ENCODE results near the gene AK9.

DNA sequence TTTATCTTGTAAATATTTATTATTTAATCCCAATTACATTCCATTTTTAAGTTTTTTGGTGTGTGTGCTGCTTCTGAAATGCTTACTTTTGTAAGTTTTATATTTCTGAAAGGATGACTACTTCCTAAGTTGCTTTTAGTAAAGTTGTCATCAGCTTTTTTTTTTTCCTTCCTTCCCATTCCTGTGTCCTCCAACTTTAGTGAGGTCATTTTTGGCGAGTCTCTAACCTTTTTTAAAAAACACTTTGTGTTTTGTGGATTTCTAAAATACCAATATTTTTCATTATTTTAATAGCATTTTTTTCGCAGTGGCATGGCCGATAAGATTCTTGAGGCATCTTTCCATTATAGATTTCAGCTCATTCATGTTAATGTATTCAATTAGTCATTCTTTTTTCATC lies 31.0 kb upstream of the AK9 start:
- TF ChIP-seq, protein P1, sequence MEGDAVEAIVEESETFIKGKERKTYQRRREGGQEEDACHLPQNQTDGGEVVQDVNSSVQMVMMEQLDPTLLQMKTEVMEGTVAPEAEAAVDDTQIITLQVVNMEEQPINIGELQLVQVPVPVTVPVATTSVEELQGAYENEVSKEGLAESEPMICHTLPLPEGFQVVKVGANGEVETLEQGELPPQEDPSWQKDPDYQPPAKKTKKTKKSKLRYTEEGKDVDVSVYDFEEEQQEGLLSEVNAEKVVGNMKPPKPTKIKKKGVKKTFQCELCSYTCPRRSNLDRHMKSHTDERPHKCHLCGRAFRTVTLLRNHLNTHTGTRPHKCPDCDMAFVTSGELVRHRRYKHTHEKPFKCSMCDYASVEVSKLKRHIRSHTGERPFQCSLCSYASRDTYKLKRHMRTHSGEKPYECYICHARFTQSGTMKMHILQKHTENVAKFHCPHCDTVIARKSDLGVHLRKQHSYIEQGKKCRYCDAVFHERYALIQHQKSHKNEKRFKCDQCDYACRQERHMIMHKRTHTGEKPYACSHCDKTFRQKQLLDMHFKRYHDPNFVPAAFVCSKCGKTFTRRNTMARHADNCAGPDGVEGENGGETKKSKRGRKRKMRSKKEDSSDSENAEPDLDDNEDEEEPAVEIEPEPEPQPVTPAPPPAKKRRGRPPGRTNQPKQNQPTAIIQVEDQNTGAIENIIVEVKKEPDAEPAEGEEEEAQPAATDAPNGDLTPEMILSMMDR (IDR thresholded peaks at IDR 0.05; ENCODE audit: poor library complexity, severe bottlenecking) = no peak
- TF ChIP-seq POLR2AphosphoS5 (IDR thresholded peaks at IDR 0.05) = no peak
- TF ChIP-seq EP300 (conservative IDR thresholded peaks at IDR 0.05; ENCODE audit: poor library complexity, severe bottlenecking) = no peak
- TF ChIP-seq EZH2 (IDR thresholded peaks at IDR 0.05; ENCODE audit: borderline replicate concordance, insufficient read depth, low read length, poor library complexity, severe bottlenecking) = no peak
- no peak for TF ChIP-seq RAD21 (conservative IDR thresholded peaks at IDR 0.05)
- TF ChIP-seq TAF1 (IDR thresholded peaks at IDR 0.05; ENCODE audit: low read depth) = no peak
- TF ChIP-seq, protein P2, sequence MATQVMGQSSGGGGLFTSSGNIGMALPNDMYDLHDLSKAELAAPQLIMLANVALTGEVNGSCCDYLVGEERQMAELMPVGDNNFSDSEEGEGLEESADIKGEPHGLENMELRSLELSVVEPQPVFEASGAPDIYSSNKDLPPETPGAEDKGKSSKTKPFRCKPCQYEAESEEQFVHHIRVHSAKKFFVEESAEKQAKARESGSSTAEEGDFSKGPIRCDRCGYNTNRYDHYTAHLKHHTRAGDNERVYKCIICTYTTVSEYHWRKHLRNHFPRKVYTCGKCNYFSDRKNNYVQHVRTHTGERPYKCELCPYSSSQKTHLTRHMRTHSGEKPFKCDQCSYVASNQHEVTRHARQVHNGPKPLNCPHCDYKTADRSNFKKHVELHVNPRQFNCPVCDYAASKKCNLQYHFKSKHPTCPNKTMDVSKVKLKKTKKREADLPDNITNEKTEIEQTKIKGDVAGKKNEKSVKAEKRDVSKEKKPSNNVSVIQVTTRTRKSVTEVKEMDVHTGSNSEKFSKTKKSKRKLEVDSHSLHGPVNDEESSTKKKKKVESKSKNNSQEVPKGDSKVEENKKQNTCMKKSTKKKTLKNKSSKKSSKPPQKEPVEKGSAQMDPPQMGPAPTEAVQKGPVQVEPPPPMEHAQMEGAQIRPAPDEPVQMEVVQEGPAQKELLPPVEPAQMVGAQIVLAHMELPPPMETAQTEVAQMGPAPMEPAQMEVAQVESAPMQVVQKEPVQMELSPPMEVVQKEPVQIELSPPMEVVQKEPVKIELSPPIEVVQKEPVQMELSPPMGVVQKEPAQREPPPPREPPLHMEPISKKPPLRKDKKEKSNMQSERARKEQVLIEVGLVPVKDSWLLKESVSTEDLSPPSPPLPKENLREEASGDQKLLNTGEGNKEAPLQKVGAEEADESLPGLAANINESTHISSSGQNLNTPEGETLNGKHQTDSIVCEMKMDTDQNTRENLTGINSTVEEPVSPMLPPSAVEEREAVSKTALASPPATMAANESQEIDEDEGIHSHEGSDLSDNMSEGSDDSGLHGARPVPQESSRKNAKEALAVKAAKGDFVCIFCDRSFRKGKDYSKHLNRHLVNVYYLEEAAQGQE (IDR thresholded peaks at IDR 0.05; ENCODE audit: borderline replicate concordance) = no peak
- TF ChIP-seq MXI1 (conservative IDR thresholded peaks at IDR 0.05; ENCODE audit: poor library complexity, severe bottlenecking) = no peak
- no peak for TF ChIP-seq SMC3 (conservative IDR thresholded peaks at IDR 0.05; ENCODE audit: poor library complexity)

Data from neural cell (in vitro differentiated cells).